ENCODE measurements around the gene PCDHGA4.
"Not testable (repeated sequence)": the region's sequence is repeated elsewhere in the genome, so short reads cannot be mapped to it uniquely, and the experiment has no call there.

Gene PCDHGA4

DNA sequence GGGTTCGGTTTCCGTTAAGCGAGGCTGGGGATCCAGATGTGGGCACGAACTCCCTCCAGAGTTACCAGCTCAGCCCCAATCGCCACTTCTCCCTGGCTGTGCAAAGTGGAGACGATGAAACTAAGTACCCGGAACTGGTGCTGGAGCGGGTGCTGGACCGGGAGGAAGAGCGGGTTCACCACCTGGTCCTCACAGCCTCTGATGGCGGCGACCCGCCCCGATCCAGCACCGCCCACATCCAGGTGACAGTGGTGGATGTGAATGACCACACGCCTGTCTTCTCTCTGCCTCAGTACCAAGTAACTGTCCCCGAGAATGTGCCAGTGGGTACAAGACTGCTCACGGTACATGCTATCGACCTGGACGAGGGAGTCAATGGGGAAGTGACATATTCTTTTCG lies 28.5 kb downstream of the PCDHGA4 start:
- DNase-seq (ENCODE audit: insufficient read length, low spot score) (no peak), FAIRE-seq (no peak)
- no peak for TF ChIP-seq TAF1 (IDR thresholded peaks at IDR 0.05; ENCODE audit: low read depth, low read length)
- no peak for TF ChIP-seq PAX5 (IDR thresholded peaks at IDR 0.05; ENCODE audit: insufficient read depth, low read length, severe bottlenecking)
- no peak for TF ChIP-seq POLR2AphosphoS5 (IDR thresholded peaks at IDR 0.05; ENCODE audit: low read depth, low read length)

DNA sequence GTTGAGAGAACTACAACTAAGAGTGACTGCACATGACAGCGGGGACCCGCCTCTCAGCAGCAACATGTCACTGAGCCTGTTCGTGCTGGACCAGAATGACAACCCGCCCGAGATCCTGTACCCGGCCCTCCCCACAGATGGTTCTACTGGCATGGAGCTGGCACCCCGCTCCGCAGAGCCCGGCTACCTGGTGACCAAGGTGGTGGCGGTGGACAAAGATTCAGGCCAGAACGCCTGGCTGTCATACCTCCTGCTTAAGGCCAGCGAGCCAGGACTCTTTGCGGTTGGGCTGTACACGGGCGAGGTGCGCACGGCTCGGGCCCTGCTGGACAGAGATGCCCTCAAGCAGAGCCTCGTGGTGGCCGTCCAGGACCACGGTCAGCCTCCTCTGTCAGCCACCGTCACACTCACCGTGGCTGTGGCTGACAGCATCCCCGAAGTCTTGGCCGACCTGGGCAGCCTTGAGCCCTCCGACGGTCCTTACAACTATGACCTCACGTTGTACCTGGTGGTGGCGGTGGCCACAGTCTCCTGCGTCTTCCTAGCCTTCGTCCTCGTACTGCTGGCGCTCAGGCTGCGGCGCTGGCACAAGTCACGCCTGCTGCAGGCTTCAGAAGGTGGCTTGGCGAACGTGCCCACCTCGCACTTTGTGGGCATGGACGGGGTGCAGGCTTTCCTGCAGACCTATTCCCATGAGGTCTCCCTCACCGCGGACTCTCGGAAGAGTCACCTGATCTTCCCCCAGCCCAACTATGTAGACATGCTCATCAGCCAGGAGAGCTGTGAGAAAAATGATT lies 29.8 kb downstream of the PCDHGA4 start:
- FAIRE-seq (no peak), DNase-seq (ENCODE audit: insufficient read length, low spot score) (no peak)
- no peak for TF ChIP-seq SPI1 (IDR thresholded peaks at IDR 0.05; ENCODE audit: low read depth, low read length)
- TF ChIP-seq TAF1 (IDR thresholded peaks at IDR 0.05; ENCODE audit: low read depth, low read length): no peak
- no peak for TF ChIP-seq POLR2AphosphoS5 (IDR thresholded peaks at IDR 0.05; ENCODE audit: low read depth, low read length)
- TF ChIP-seq POLR2A (IDR thresholded peaks at IDR 0.05; ENCODE audit: low read depth, low read length): no peak
- no peak for TF ChIP-seq PAX5 (IDR thresholded peaks at IDR 0.05; ENCODE audit: insufficient read depth, low read length, severe bottlenecking)
- no peak for TF ChIP-seq POU2F2 (IDR thresholded peaks at IDR 0.05; ENCODE audit: low read depth, low read length)

DNA sequence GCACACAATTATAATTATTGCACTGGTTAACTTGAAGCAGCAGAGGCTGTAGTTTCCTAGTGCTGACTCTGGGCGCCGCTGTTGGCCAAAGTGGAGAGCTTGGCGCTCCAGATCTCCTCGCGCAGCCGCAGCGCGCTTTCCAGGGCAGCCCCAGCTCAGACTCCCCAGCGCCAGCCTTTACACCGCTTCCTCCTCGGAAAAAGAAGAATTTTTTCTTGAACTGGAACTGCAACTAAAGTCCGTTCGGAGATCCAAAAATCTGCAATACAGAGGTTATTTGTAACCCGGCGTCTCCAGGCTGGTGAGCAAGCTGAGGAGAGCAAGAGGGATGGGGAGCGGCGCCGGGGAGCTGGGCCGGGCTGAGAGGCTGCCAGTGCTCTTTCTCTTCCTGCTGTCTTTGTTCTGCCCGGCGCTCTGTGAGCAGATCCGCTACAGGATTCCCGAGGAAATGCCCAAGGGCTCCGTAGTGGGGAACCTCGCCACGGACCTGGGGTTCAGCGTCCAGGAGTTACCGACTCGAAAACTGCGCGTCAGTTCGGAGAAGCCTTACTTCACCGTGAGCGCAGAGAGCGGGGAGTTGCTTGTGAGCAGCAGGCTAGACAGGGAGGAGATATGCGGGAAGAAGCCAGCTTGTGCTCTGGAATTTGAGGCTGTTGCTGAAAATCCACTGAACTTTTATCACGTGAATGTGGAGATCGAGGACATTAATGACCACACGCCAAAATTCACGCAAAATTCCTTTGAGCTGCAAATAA lies 32.9 kb downstream of the PCDHGA4 start, which contains the start of gene PCDHGB4:
Gene PCDHGB4 (plus strand): TSS at position 142 of the 755 bp plus-strand sequence. CDS start 187 bp downstream, at position 329.
- DNase-seq (ENCODE audit: insufficient read length, low spot score): not testable (repeated sequence)

DNA sequence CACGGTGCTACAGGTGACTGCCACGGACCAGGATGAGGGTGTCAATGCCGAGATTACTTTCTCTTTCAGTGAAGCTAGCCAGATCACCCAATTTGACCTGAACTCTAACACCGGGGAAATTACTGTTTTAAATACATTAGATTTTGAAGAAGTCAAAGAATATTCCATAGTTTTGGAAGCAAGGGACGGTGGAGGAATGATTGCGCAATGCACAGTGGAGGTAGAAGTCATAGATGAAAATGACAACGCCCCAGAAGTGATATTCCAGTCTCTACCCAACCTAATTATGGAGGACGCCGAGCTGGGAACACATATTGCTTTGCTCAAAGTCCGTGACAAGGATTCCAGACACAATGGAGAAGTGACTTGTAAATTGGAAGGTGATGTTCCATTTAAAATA lies 33.8 kb downstream of the PCDHGA4 start:
- no peak for TF ChIP-seq TAF1 (IDR thresholded peaks at IDR 0.05; ENCODE audit: low read depth, low read length)
- no peak for TF ChIP-seq PAX5 (IDR thresholded peaks at IDR 0.05; ENCODE audit: insufficient read depth, low read length, severe bottlenecking)
- TF ChIP-seq POLR2A (IDR thresholded peaks at IDR 0.05; ENCODE audit: low read depth, low read length): no peak
- no peak for TF ChIP-seq POU2F2 (IDR thresholded peaks at IDR 0.05; ENCODE audit: low read depth, low read length)
- TF ChIP-seq SPI1 (IDR thresholded peaks at IDR 0.05; ENCODE audit: low read depth, low read length): no peak
- TF ChIP-seq POLR2AphosphoS5 (IDR thresholded peaks at IDR 0.05; ENCODE audit: low read depth, low read length): no peak
- FAIRE-seq: no peak
- no peak for DNase-seq (ENCODE audit: insufficient read length, low spot score)

More for the DNA sequence above, 32.9 kb downstream of the PCDHGA4 start, which contains the start of gene PCDHGB4:
- FAIRE-seq: not testable (repeated sequence)

DNA sequence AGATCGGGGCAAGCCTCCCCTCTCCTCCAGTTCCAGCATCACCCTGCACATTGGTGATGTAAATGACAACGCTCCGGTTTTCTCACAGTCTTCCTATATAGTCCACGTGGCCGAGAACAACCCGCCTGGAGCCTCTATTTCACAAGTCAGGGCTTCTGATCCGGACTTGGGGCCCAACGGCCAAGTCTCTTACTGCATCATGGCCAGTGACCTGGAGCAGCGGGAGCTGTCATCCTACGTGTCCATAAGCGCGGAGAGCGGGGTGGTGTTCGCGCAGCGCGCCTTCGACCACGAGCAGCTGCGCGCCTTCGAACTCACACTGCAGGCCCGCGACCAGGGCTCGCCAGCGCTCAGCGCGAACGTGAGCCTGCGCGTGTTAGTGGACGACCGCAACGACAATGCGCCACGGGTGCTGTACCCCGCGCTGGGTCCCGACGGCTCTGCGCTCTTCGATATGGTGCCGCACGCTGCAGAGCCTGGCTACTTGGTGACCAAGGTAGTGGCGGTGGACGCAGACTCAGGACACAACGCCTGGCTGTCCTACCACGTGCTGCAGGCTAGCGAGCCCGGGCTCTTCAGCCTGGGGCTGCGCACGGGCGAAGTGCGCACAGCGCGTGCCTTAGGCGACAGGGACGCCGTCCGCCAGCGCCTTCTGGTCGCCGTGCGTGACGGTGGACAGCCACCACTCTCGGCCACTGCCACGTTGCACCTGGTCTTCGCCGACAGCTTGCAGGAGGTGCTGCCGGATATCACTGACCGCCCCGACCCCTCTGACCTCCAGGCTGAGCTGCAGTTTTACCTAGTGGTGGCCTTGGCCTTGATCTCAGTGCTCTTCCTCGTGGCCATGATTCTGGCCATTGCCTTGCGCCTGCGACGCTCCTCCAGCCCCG lies 34.6 kb downstream of the PCDHGA4 start:
- FAIRE-seq (no peak), DNase-seq (ENCODE audit: insufficient read length, low spot score) (no peak)
- no peak for TF ChIP-seq SPI1 (IDR thresholded peaks at IDR 0.05; ENCODE audit: low read depth, low read length)
- no peak for TF ChIP-seq POU2F2 (IDR thresholded peaks at IDR 0.05; ENCODE audit: low read depth, low read length)
- TF ChIP-seq POLR2AphosphoS5 (IDR thresholded peaks at IDR 0.05; ENCODE audit: low read depth, low read length): no peak
- TF ChIP-seq PAX5 (IDR thresholded peaks at IDR 0.05; ENCODE audit: insufficient read depth, low read length, severe bottlenecking): no peak

DNA sequence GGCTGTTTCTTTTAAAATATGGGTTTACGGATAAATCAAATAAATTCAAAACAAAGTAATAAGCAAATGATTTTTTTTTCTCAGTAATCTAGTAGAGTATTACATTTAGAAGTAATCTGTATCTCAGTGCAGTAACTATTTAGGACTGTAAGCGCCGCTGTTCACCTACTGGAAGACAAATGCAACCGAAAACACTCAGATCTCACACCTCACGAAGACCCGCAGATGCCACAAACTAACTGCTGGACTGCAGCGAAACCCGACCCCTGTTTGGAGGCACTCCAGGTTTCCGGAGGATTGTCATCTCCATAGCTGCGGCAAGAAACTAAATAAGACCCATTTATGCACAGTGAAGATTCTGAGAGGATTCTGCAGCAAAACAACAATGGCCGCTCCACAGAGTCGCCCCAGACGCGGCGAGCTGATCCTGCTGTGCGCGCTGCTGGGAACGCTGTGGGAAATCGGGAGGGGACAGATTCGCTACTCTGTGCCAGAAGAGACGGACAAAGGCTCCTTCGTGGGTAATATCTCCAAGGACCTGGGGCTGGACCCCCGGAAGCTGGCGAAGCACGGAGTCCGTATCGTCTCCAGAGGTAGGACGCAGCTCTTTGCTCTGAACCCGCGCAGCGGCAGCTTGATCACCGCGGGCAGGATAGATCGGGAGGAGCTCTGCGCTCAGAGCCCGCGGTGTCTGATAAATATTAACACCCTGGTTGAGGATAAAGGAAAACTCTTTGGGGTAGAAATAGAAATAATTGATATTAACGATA lies 37.8 kb downstream of the PCDHGA4 start, which contains the start of gene PCDHGA8:
Gene PCDHGA8 (plus strand): TSS at position 205 of the 770 bp plus-strand sequence. CDS start 181 bp downstream, at position 386.
- TF ChIP-seq POLR2A (IDR thresholded peaks at IDR 0.05; ENCODE audit: low read depth, low read length) (no peak), PAX5 (IDR thresholded peaks at IDR 0.05; ENCODE audit: insufficient read depth, low read length, severe bottlenecking) (no peak), TAF1 (IDR thresholded peaks at IDR 0.05; ENCODE audit: low read depth, low read length) (no peak)
- FAIRE-seq (no peak), DNase-seq (ENCODE audit: insufficient read length, low spot score) (no peak)

DNA sequence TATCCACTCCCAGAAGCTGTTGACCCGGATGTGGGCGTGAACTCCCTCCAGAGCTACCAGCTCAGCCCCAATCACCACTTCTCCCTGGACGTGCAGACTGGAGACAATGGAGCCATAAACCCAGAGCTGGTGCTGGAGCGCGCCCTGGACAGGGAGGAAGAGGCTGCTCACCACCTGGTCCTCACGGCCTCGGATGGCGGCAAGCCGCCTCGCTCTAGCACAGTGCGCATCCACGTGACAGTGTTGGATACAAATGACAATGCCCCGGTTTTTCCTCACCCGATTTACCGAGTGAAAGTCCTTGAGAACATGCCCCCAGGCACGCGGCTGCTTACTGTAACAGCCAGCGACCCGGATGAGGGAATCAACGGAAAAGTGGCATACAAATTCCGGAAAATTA lies 38.4 kb downstream of the PCDHGA4 start:
- TF ChIP-seq POLR2AphosphoS5 (IDR thresholded peaks at IDR 0.05; ENCODE audit: low read depth, low read length): no peak
- TF ChIP-seq SPI1 (IDR thresholded peaks at IDR 0.05; ENCODE audit: low read depth, low read length): no peak
- no peak for TF ChIP-seq POU2F2 (IDR thresholded peaks at IDR 0.05; ENCODE audit: low read depth, low read length)
- TF ChIP-seq PAX5 (IDR thresholded peaks at IDR 0.05; ENCODE audit: insufficient read depth, low read length, severe bottlenecking): no peak
- no peak for TF ChIP-seq POLR2A (IDR thresholded peaks at IDR 0.05; ENCODE audit: low read depth, low read length)
- no peak for TF ChIP-seq TAF1 (IDR thresholded peaks at IDR 0.05; ENCODE audit: low read depth, low read length)
- DNase-seq (ENCODE audit: insufficient read length, low spot score) (no peak), FAIRE-seq (no peak)

DNA sequence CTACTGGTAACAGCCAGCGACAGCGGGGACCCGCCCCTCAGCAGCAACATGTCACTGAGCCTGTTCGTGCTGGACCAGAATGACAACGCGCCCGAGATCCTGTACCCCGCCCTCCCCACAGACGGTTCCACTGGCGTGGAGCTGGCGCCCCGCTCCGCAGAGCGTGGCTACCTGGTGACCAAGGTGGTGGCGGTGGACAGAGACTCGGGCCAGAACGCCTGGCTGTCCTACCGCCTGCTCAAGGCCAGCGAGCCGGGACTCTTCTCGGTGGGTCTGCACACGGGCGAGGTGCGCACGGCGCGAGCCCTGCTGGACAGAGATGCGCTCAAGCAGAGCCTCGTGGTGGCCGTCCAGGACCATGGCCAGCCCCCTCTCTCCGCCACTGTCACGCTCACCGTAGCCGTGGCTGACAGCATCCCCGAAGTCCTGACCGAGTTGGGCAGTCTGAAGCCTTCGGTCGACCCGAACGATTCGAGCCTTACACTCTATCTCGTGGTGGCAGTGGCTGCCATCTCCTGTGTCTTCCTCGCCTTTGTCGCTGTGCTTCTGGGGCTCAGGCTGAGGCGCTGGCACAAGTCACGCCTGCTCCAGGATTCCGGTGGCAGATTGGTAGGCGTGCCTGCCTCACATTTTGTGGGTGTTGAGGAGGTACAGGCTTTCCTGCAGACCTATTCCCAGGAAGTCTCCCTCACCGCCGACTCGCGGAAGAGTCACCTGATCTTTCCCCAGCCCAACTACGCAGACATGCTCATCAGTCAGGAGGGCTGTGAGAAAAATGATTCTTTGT lies 39.8 kb downstream of the PCDHGA4 start:
- FAIRE-seq; DNase-seq (ENCODE audit: insufficient read length, low spot score): not testable (repeated sequence)

DNA sequence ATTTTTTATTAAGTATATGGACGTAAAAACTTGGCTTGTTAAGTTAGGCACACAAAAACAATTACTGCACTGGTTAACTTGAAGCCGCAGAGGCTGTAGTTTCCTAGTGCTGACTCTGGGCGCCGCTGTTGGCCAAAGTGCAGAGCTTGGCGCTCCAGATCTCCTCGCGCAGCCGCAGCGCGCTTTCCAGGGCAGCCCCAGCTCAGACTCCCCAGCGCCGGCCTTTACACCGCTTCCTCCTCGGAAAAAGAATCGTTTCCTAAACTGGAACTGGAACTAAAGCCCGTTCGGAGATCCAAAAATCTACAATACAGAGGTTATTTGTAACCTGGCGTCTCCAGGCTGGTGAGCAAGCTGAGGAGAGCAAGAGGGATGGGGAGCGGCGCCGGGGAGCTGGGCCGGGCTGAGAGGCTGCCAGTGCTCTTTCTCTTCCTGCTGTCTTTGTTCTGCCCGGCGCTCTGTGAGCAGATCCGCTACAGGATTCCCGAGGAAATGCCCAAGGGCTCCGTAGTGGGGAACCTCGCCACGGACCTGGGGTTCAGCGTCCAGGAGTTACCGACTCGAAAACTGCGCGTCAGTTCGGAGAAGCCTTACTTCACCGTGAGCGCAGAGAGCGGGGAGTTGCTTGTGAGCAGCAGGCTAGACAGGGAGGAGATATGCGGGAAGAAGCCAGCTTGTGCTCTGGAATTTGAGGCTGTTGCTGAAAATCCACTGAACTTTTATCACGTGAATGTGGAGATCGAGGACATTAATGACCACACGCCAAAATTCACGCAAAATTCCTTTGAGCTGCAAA lies 43.1 kb downstream of the PCDHGA4 start, which contains the start of gene PCDHGB5:
Gene PCDHGB5 (plus strand): TSS at position 192 of the 796 bp plus-strand sequence. CDS start 181 bp downstream, at position 373.
- not testable (repeated sequence) for FAIRE-seq; DNase-seq (ENCODE audit: insufficient read length, low spot score)

Data from GM12891 (cell line).